ENCODE measurements around the gene SLC22A13. TPM values are rescaled to one million over a fixed set of nuclear protein-coding genes. Genes with fewer than 3 reads are reported as not detected.
"Not testable (repeated sequence)": the region's sequence is repeated elsewhere in the genome, so short reads cannot be mapped to it uniquely, and the experiment has no call there.

SLC22A13 gene
- polyA plus RNA-seq, 1 experiment, result 0.15 TPM

GRCh38 chr3:38317192-38317759 is 51.7 kb downstream of the SLC22A13 start:
- POLR2A ChIA-PET, result no interaction called here
- peaks cover 9% of the 10 kb centered on the region for H3K27me3 ChIP-seq (ENCODE audit: control insufficient read depth, insufficient read depth, low read length)
- TF ChIP-seq CTCF (IDR thresholded peaks at IDR 0.05; ENCODE audit: low read depth, low read length), result no peak
- no peaks in the 10 kb centered on the region for H3K9me3 ChIP-seq (ENCODE audit: control insufficient read depth, insufficient read depth, low read length)
- CTCF ChIA-PET, result no interaction called here
- H3K4me3 ChIP-seq (ENCODE audit: low read depth, low read length), result no peak overlapping the region
- H3K27ac ChIP-seq (ENCODE audit: low read depth, low read length), result no peak overlapping the region
- no peak for DNase-seq (ENCODE audit: low read depth, low spot score)

- no peak for TF ChIP-seq CTCF (IDR thresholded peaks at IDR 0.05; ENCODE audit: low read depth, low read length)
- H3K4me3 ChIP-seq (ENCODE audit: low read depth, low read length), result no peak overlapping the region
- H3K27ac ChIP-seq (ENCODE audit: low read depth, low read length), result no peak overlapping the region
- ChIA-PET POLR2A (no interaction called here), CTCF (interaction anchor here (0.8 kb wide), 1 partner anchor 28 kb away, joined by 3 read pairs; the partner anchor contains the start of gene XYLB)
- no peak for DNase-seq (ENCODE audit: low read depth, low spot score)
- no peaks in the 10 kb centered on the region for H3K9me3 ChIP-seq (ENCODE audit: control insufficient read depth, insufficient read depth, low read length)
- peaks cover 11% of the 10 kb centered on the region for H3K27me3 ChIP-seq (ENCODE audit: control insufficient read depth, insufficient read depth, low read length)
Observed at GRCh38 chr3:38318766-38319671, 53.4 kb downstream of the SLC22A13 start.

- DNase-seq (ENCODE audit: low read depth, low spot score); POLR2A ChIA-PET; H3K27ac ChIP-seq (ENCODE audit: low read depth, low read length); H3K9me3 ChIP-seq (ENCODE audit: control insufficient read depth, insufficient read depth, low read length); H3K27me3 ChIP-seq (ENCODE audit: control insufficient read depth, insufficient read depth, low read length); CTCF ChIA-PET; H3K4me3 ChIP-seq (ENCODE audit: low read depth, low read length): not testable (repeated sequence)
Observed at GRCh38 chr3:38320638-38321037, 55.0 kb downstream of the SLC22A13 start.

GRCh38 chr3:38323060-38323459 is 57.4 kb downstream of the SLC22A13 start:
- no peak for TF ChIP-seq CTCF (IDR thresholded peaks at IDR 0.05; ENCODE audit: low read depth, low read length)
- POLR2A ChIA-PET, result no interaction called here
- peaks cover 10% of the 10 kb centered on the region for H3K9me3 ChIP-seq (ENCODE audit: control insufficient read depth, insufficient read depth, low read length)
- no peak overlapping the region for H3K27ac ChIP-seq (ENCODE audit: low read depth, low read length)
- H3K27me3 ChIP-seq (ENCODE audit: control insufficient read depth, insufficient read depth, low read length), result peaks cover 3% of the 10 kb centered on the region
- no peak overlapping the region for H3K4me3 ChIP-seq (ENCODE audit: low read depth, low read length)
- DNase-seq (ENCODE audit: low read depth, low spot score), result no peak
- CTCF ChIA-PET, result no interaction called here

- H3K4me3 ChIP-seq (ENCODE audit: low read depth, low read length), result no peak overlapping the region
- ChIA-PET CTCF (no interaction called here), POLR2A (no interaction called here)
- no peak overlapping the region for H3K27ac ChIP-seq (ENCODE audit: low read depth, low read length)
- peaks cover 3% of the 10 kb centered on the region for H3K27me3 ChIP-seq (ENCODE audit: control insufficient read depth, insufficient read depth, low read length)
- DNase-seq (ENCODE audit: low read depth, low spot score), result no peak
- H3K9me3 ChIP-seq (ENCODE audit: control insufficient read depth, insufficient read depth, low read length), result peaks cover 10% of the 10 kb centered on the region
- no peak for TF ChIP-seq CTCF (IDR thresholded peaks at IDR 0.05; ENCODE audit: low read depth, low read length)
Observed at GRCh38 chr3:38325256-38325655, 59.6 kb downstream of the SLC22A13 start.
